Measurements from ENCODE around the gene CA10. TPM values are rescaled to one million over a fixed set of nuclear protein-coding genes. Genes with fewer than 3 reads are reported as not detected.

CA10 gene
- total RNA-seq, 1 donor: not detected

DNA sequence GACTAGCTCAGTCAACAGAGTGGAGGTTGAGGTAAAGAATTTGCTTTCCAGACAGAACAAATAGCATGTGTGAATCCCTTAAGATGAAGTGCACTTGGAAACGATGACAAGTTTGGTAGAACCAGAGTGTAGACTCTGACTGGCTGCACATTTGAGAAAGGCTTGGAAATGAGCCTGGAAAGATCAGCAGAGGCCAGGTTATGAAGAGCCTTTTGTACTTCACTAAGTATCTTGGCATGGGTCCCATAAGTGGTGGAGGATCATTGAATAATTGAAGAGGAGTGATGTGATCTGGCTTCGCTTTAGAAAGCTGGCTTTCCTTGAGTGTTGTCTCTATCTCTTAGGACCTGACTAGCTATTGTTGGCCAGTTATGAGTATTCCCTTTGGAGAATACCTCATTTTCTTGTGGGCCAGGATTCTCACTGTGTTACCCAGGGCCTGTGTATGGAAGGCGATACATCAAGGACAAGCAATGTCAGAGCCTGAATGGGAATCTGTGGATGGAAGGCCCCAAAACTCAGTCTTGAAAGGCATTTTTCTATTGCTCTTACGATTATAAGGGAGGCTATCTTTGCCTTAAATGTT, 568.4 kb downstream of the CA10 start:
- H3K79me2 ChIP-seq (ENCODE audit: insufficient read depth, low read length): no peaks in the 10 kb centered on the region
- no peaks in the 10 kb centered on the region for H3K9me3 ChIP-seq (ENCODE audit: low read depth, low read length)
- no peaks in the 10 kb centered on the region for H3K4me1 ChIP-seq (ENCODE audit: insufficient read depth, low read length)
- H3K4me2 ChIP-seq (ENCODE audit: insufficient read depth, low read length): no peak overlapping the region
- H3K27ac ChIP-seq (ENCODE audit: low read depth, low read length): no peak overlapping the region
- no peaks in the 10 kb centered on the region for H3K36me3 ChIP-seq (ENCODE audit: insufficient read depth, low read length)
- H2AFZ ChIP-seq (ENCODE audit: low read length): no peak overlapping the region
- DNase-seq (ENCODE audit: insufficient read length, low spot score, missing footprints): no peak
- TF ChIP-seq, protein P1, sequence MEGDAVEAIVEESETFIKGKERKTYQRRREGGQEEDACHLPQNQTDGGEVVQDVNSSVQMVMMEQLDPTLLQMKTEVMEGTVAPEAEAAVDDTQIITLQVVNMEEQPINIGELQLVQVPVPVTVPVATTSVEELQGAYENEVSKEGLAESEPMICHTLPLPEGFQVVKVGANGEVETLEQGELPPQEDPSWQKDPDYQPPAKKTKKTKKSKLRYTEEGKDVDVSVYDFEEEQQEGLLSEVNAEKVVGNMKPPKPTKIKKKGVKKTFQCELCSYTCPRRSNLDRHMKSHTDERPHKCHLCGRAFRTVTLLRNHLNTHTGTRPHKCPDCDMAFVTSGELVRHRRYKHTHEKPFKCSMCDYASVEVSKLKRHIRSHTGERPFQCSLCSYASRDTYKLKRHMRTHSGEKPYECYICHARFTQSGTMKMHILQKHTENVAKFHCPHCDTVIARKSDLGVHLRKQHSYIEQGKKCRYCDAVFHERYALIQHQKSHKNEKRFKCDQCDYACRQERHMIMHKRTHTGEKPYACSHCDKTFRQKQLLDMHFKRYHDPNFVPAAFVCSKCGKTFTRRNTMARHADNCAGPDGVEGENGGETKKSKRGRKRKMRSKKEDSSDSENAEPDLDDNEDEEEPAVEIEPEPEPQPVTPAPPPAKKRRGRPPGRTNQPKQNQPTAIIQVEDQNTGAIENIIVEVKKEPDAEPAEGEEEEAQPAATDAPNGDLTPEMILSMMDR (IDR thresholded peaks at IDR 0.05; ENCODE audit: extremely low read depth, low read depth, low read length): no peak
- no peaks in the 10 kb centered on the region for H4K20me1 ChIP-seq (ENCODE audit: insufficient read depth, low read length)
- no peaks in the 10 kb centered on the region for H3K27me3 ChIP-seq (ENCODE audit: insufficient read depth, low read length)
- no peak overlapping the region for H3K4me3 ChIP-seq (ENCODE audit: insufficient read depth, low read length)

DNA sequence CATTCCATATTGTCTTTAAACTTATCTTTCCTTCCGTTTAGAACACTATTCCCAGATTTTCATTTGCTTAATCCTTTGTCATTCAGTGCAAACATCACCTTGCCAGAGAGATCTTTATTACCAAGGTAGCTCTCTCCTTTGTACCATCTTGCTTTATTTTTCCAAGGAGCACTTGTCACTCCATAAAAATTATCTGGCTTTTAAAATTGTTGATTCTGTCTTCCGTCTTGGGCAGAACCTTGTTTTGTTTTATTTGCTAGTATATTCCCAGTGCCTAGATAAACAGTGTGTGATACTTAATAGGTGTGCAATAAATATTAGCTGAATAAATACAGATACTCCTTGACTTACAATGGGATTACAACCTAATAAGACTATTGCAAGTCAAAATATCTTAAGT, 570.5 kb downstream of the CA10 start:
- Histone ChIP-seq H3K27me3 (ENCODE audit: insufficient read depth, low read length) (no peaks in the 10 kb centered on the region), H3K27ac (ENCODE audit: low read depth, low read length) (no peak overlapping the region), H2AFZ (ENCODE audit: low read length) (no peak overlapping the region), H4K20me1 (ENCODE audit: insufficient read depth, low read length) (no peaks in the 10 kb centered on the region), H3K9me3 (ENCODE audit: low read depth, low read length) (no peaks in the 10 kb centered on the region), H3K36me3 (ENCODE audit: insufficient read depth, low read length) (no peaks in the 10 kb centered on the region), H3K4me2 (ENCODE audit: insufficient read depth, low read length) (no peak overlapping the region), H3K4me1 (ENCODE audit: insufficient read depth, low read length) (no peaks in the 10 kb centered on the region), H3K4me3 (ENCODE audit: insufficient read depth, low read length) (no peak overlapping the region), H3K79me2 (ENCODE audit: insufficient read depth, low read length) (no peaks in the 10 kb centered on the region)
- DNase-seq (ENCODE audit: insufficient read length, low spot score, missing footprints): no peak
- TF ChIP-seq, protein P1 (IDR thresholded peaks at IDR 0.05; ENCODE audit: extremely low read depth, low read depth, low read length): no peak

DNA sequence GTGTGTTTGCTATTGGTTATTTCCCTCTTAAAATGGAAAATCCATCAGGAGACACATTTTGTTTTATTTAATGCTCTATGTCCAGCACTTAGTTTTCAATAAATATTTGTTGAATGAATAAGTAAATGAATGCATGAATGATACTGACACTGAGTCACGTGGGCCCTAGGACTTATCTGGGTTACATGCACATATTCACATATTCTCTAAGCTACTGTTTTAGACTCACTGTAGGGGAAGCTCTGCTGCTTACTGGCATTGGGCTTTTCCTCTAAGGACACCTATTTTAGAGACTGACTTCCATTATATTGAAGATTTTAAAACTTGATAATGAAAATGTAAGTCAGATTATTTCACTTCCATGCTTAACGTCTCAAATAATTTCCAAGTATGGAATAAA, 571.0 kb downstream of the CA10 start:
- H4K20me1 ChIP-seq (ENCODE audit: insufficient read depth, low read length): no peaks in the 10 kb centered on the region
- TF ChIP-seq, protein P1 (IDR thresholded peaks at IDR 0.05; ENCODE audit: extremely low read depth, low read depth, low read length): no peak
- H3K27ac ChIP-seq (ENCODE audit: low read depth, low read length): no peak overlapping the region
- no peaks in the 10 kb centered on the region for H3K79me2 ChIP-seq (ENCODE audit: insufficient read depth, low read length)
- no peaks in the 10 kb centered on the region for H3K9me3 ChIP-seq (ENCODE audit: low read depth, low read length)
- H3K4me2 ChIP-seq (ENCODE audit: insufficient read depth, low read length): no peak overlapping the region
- H2AFZ ChIP-seq (ENCODE audit: low read length): no peak overlapping the region
- H3K27me3 ChIP-seq (ENCODE audit: insufficient read depth, low read length): no peaks in the 10 kb centered on the region
- H3K4me3 ChIP-seq (ENCODE audit: insufficient read depth, low read length): no peak overlapping the region
- H3K36me3 ChIP-seq (ENCODE audit: insufficient read depth, low read length): no peaks in the 10 kb centered on the region
- no peaks in the 10 kb centered on the region for H3K4me1 ChIP-seq (ENCODE audit: insufficient read depth, low read length)
- DNase-seq (ENCODE audit: insufficient read length, low spot score, missing footprints): no peak

DNA sequence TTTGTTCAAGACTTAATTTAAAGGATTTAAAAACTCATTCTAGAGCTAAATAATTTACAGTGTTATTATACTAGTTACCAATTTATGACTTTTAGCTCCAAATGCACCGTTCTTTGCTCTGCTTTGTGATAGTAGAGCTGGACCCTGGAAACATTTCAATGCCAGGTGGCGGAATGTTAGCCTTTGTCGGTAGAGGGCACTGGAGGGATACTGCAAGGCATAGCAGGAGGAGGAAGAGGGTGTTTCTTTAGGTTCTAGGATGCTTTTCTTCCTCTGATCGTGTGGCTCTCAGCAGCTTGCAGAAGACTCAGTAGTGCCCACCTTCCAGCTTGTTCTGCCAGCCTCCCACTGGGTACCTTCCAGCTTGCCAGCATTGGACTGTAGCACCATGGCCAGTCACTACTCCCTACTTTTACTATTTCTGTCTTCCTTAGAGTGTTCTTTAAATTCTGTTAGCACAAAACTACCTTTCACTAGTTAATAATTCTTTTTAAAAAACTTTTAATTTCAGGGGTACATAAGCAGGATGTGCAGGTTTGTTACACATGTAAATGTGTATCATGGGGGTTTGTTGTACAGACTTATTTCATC, 572.9 kb downstream of the CA10 start:
- Histone ChIP-seq H3K27ac (ENCODE audit: low read depth, low read length) (no peak overlapping the region), H2AFZ (ENCODE audit: low read length) (no peak overlapping the region), H3K4me2 (ENCODE audit: insufficient read depth, low read length) (no peak overlapping the region), H3K4me1 (ENCODE audit: insufficient read depth, low read length) (no peaks in the 10 kb centered on the region), H3K4me3 (ENCODE audit: insufficient read depth, low read length) (no peak overlapping the region), H3K9me3 (ENCODE audit: low read depth, low read length) (no peaks in the 10 kb centered on the region), H3K27me3 (ENCODE audit: insufficient read depth, low read length) (no peaks in the 10 kb centered on the region), H3K36me3 (ENCODE audit: insufficient read depth, low read length) (no peaks in the 10 kb centered on the region), H4K20me1 (ENCODE audit: insufficient read depth, low read length) (no peaks in the 10 kb centered on the region), H3K79me2 (ENCODE audit: insufficient read depth, low read length) (no peaks in the 10 kb centered on the region)
- no peak for DNase-seq (ENCODE audit: insufficient read length, low spot score, missing footprints)
- TF ChIP-seq, protein P1 (IDR thresholded peaks at IDR 0.05; ENCODE audit: extremely low read depth, low read depth, low read length): no peak
